Ishikawa (cell line): ENCODE data around the gene INPP4A.

Experiments used
- NFIC ChIP-seq: IDR thresholded peaks from 2 replicates; pipeline ENCODE4 v1.6.1; 2012
- ZBTB7A ChIP-seq: IDR thresholded peaks from 2 replicates; pipeline ENCODE4 v1.6.1; 2012; ENCODE audit warnings: low read depth
- TF ChIP-seq, protein P1 (sequence below): IDR thresholded peaks from 2 replicates; pipeline ENCODE4 v1.6.1; 2012; ENCODE audit warnings: low read depth, mild to moderate bottlenecking
- TF ChIP-seq, protein P2 (sequence below): IDR thresholded peaks from 2 replicates; pipeline ENCODE4 v1.6.1; 2012

DNA sequence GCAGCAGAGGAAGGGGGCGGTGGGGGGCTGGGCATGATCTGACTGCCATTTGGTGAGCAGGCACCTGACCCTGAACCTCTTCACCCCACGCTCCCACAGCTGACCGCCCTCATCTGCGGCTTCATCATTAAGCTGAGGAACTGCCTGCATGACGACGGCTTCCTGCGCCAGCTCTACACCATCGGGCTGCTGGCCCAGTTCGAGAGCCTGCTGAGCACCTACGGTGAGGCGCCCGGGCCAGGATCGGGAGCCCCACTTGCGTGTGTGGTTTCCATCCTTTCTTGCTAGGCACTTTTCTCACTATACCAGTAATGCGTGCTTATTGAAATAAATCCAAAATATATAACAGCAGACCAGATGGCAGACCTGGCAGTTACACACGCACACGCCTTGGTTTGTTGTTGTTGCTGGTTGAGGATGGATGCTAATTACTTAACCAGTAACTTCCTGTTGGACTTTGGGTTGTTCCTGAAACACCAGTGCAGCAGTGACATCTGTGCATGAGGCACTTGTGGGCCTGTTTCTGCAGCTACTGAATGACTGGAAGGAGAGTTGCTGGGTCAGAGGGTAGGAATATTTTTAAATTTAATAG lies 120.0 kb downstream of the INPP4A start:
- no peak for TF ChIP-seq ZBTB7A
- TF ChIP-seq, protein P1, sequence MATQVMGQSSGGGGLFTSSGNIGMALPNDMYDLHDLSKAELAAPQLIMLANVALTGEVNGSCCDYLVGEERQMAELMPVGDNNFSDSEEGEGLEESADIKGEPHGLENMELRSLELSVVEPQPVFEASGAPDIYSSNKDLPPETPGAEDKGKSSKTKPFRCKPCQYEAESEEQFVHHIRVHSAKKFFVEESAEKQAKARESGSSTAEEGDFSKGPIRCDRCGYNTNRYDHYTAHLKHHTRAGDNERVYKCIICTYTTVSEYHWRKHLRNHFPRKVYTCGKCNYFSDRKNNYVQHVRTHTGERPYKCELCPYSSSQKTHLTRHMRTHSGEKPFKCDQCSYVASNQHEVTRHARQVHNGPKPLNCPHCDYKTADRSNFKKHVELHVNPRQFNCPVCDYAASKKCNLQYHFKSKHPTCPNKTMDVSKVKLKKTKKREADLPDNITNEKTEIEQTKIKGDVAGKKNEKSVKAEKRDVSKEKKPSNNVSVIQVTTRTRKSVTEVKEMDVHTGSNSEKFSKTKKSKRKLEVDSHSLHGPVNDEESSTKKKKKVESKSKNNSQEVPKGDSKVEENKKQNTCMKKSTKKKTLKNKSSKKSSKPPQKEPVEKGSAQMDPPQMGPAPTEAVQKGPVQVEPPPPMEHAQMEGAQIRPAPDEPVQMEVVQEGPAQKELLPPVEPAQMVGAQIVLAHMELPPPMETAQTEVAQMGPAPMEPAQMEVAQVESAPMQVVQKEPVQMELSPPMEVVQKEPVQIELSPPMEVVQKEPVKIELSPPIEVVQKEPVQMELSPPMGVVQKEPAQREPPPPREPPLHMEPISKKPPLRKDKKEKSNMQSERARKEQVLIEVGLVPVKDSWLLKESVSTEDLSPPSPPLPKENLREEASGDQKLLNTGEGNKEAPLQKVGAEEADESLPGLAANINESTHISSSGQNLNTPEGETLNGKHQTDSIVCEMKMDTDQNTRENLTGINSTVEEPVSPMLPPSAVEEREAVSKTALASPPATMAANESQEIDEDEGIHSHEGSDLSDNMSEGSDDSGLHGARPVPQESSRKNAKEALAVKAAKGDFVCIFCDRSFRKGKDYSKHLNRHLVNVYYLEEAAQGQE: no peak
- TF ChIP-seq NFIC: no peak
- TF ChIP-seq, protein P2, sequence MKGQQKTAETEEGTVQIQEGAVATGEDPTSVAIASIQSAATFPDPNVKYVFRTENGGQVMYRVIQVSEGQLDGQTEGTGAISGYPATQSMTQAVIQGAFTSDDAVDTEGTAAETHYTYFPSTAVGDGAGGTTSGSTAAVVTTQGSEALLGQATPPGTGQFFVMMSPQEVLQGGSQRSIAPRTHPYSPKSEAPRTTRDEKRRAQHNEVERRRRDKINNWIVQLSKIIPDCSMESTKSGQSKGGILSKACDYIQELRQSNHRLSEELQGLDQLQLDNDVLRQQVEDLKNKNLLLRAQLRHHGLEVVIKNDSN: no peak
